Upper lobe of left lung (tissue), 6 donors: ENCODE measurements around the gene NRXN3. TPM values are rescaled to one million over a fixed set of nuclear protein-coding genes. Genes with fewer than 3 reads are reported as not detected.

Experiments used
- ATAC-seq, 2 donors: fragments of 200-7000 bp; cut with Tn5 transposase; one replicate each; pipeline ENCODE4 v1.9.1; 2022; ENCODE audit warnings: mild to moderate bottlenecking in 2 of 2, moderate library complexity in 2 of 2; ENCODE audit not compliant: low FRiP score in 2 of 2
- DNase-seq, 2 donors: peaks; one replicate each; pipeline ENCODE4 v3.0.0-alpha.2; 2019 to 2020
- H3K27ac ChIP-seq, 4 donors: fragments of 200-600 bp; sonication (generic); one replicate each; pipeline ENCODE4 v1.5.1; 2016 to 2019
- H3K27me3 ChIP-seq, 4 donors: fragments of 200-600 bp; sonication (generic); one replicate each; pipeline ENCODE4 v1.5.1; 2017 to 2019
- H3K36me3 ChIP-seq, 4 donors: fragments of 200-600 bp; sonication (generic); one replicate each; pipeline ENCODE4 v1.5.1; 2016 to 2019
- H3K4me1 ChIP-seq, 4 donors: fragments of 200-600 bp; sonication (generic); one replicate each; pipeline ENCODE4 v1.5.1; 2018 to 2019
- H3K4me3 ChIP-seq, 4 donors: fragments of 200-600 bp; sonication (generic); one replicate each; pipeline ENCODE4 v1.5.1; 2017 to 2019; ENCODE audit warnings: mild to moderate bottlenecking in 2 of 4, moderate library complexity in 1 of 4
- H3K9me3 ChIP-seq, 4 donors: fragments of 200-600 bp; sonication (generic); one replicate each; pipeline ENCODE4 v1.5.1; 2018 to 2019
- EP300 ChIP-seq, 4 donors: sonication (generic); formaldehyde crosslinking; IDR thresholded peaks; one replicate each; pipeline ENCODE4 v1.5.1; 2017; ENCODE audit warnings: antibody characterized with exemption in 4 of 4, control low read depth in 2 of 4
- POLR2A ChIP-seq, 4 donors: fragments of 450-650 bp; IDR thresholded peaks; one replicate each; pipeline ENCODE4 v1.5.1; 2016 to 2017; ENCODE audit warnings: antibody characterized with exemption in 4 of 4, mild to moderate bottlenecking in 2 of 4
- POLR2AphosphoS5 ChIP-seq, 2 donors: sonication (generic); formaldehyde crosslinking; IDR thresholded peaks; one replicate each; pipeline ENCODE4 v1.5.1; 2017; ENCODE audit warnings: antibody characterized with exemption in 2 of 2
- whole genome bisulfite sequencing, 2 donors: methylation state at CpG; one replicate each; pipeline ENCODE4 v1.1.5; 2017 to 2018; 5-methylcytosine and 5-hydroxymethylcytosine counted together
- total RNA-seq, 6 donors: library from RNA; depleted of rRNA in 4 of 6; stranded (reverse); fragments of >200 nt in 4 of 6; gene quantifications; one replicate each; pipeline versions ENCODE4 v1.1.0 to v1.2.1, GENCODE V29; 2016 to 2021
- TF ChIP-seq, protein P1 (sequence below), 6 experiments: fragments of 450-650 bp in 4 of 6; fragments of 200-600 bp in 2 of 6; sonication (generic) in 2 of 6; IDR thresholded peaks; one replicate each; pipeline ENCODE4 v1.5.1; 2016 to 2019; ENCODE audit warnings: antibody characterized with exemption in 6 of 6
- donor health status: DM: no; HTN: no; CAD: no; lungs with moderate emphysema.
- donor health status: DM: no; HTN: yes; CAD: no; lungs with severe emphysema.

NRXN3 gene
- total RNA-seq, 6 donors from 2014 or later: 4.4 to 14.9 (median 7.2) TPM

DNA sequence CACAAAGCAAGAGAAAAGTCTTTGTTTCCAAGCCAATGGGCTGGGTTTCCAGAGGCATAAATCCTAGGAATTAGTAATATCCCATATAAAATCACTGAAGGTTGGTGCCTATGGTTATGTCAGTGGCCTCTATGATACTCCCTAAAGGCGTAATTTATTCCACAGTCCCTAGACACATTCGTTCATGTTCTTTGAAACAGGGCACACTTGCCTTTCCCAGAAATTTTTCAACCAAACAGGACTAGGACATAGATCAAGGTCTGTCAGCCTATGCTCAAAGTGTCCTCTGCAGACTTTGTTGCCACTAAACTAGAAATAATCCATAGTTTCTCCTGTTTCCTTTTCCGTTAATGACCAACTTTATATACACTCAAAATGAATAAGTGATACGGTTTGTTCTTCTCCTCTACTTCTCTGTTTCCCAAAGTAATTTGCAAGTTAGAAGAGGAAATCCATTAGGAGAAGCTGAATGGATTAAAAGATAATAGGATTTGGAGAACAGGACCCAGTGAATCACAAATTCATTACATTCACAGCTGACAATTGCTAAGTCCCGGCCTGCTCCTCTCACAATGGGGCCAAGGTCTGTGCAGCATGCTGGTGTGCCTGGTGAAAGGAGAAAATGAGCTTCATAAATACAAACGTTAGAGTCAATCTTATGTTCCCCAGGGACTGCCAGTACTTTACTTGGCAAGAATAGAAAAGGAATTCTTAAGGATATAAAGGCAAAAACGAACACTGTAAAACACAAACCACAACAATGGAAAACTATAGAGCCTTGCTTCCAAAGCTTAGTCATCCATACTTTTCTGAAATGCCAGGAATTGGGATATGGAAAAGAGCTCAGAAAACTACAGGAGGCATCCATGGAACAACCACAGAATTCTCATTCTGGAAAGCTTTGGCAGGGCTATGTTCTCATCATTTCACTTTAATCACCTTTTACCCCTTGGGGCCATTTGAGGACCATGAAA is 966.2 kb downstream of the NRXN3 start:
- Histone ChIP-seq H3K4me1 (no peaks in the 10 kb centered on the region), H3K4me3 (no peak overlapping the region), H3K36me3 (no peaks in the 10 kb centered on the region), H3K9me3 (no peaks in the 10 kb centered on the region), H3K27ac (no peak overlapping the region), H3K27me3 (no peaks in the 10 kb centered on the region)
- no peak for ATAC-seq
- 77 to 82% methylated on average over 7 of the region's 7 CpGs for WGBS, 2 donors
- TF ChIP-seq EP300 (IDR thresholded peaks at IDR 0.05) (no peak), POLR2A (IDR thresholded peaks at IDR 0.05) (no peak)
- TF ChIP-seq, protein P1, sequence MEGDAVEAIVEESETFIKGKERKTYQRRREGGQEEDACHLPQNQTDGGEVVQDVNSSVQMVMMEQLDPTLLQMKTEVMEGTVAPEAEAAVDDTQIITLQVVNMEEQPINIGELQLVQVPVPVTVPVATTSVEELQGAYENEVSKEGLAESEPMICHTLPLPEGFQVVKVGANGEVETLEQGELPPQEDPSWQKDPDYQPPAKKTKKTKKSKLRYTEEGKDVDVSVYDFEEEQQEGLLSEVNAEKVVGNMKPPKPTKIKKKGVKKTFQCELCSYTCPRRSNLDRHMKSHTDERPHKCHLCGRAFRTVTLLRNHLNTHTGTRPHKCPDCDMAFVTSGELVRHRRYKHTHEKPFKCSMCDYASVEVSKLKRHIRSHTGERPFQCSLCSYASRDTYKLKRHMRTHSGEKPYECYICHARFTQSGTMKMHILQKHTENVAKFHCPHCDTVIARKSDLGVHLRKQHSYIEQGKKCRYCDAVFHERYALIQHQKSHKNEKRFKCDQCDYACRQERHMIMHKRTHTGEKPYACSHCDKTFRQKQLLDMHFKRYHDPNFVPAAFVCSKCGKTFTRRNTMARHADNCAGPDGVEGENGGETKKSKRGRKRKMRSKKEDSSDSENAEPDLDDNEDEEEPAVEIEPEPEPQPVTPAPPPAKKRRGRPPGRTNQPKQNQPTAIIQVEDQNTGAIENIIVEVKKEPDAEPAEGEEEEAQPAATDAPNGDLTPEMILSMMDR (IDR thresholded peaks at IDR 0.05): no peak
- no peak for DNase-seq

DNA sequence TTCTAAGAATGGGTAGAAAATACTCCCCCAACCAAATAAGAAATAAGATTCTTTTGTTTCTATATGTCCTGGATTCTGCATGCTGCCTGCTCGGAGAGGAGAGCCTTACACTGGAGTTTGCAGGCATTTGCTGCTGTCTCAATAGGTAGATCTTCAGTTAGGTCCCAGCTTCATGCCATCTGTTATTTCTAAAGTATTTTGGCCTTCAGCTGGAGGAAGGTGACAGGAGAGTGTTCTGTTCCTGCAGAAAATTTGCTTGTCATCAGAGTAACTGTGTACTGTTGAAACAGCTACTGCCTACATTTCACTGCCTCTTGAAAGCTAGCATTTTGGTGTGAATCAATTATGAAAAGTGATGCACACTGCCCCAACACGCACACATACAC is 966.9 kb downstream of the NRXN3 start:
- Histone ChIP-seq H3K4me3 (no peak overlapping the region), H3K9me3 (no peaks in the 10 kb centered on the region), H3K27ac (no peak overlapping the region), H3K27me3 (no peaks in the 10 kb centered on the region), H3K4me1 (no peaks in the 10 kb centered on the region), H3K36me3 (no peaks in the 10 kb centered on the region)
- no peak for ATAC-seq
- TF ChIP-seq POLR2A (IDR thresholded peaks at IDR 0.05): no peak
- no peak for TF ChIP-seq EP300 (IDR thresholded peaks at IDR 0.05)
- TF ChIP-seq, protein P1 (IDR thresholded peaks at IDR 0.05): no peak
- TF ChIP-seq POLR2AphosphoS5 (IDR thresholded peaks at IDR 0.05): no peak
- DNase-seq: no peak
- WGBS, 2 donors: 87 to 95% methylated on average over 2 of the region's 2 CpGs

DNA sequence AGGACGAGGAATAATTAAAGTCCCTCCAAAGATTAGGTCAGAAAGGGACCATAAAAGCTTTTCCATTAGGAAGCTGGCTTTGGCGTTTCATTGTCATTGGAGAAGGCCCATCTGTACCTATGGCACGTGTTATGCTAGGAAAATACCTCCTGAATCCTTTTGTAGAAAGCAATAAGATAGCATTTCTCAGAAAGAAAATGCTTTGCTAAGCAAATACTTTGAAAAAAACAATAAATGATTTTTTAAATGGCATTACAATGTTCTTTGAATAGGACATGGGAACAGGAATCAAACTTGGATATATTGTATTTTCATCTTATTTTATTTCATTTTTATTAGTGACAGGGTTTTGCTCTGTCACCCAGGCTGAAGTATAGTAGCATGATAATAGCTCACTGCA is 967.7 kb downstream of the NRXN3 start:
- no peak overlapping the region for H3K27ac ChIP-seq
- TF ChIP-seq EP300 (IDR thresholded peaks at IDR 0.05) (no peak), POLR2A (IDR thresholded peaks at IDR 0.05) (no peak), POLR2AphosphoS5 (IDR thresholded peaks at IDR 0.05) (no peak)
- TF ChIP-seq, protein P1 (IDR thresholded peaks at IDR 0.05): no peak
- no peaks in the 10 kb centered on the region for H3K27me3 ChIP-seq
- ATAC-seq (no peak), DNase-seq (no peak)
- WGBS, 2 donors: 72 to 78% methylated on average over 3 of the region's 3 CpGs
- no peaks in the 10 kb centered on the region for H3K9me3 ChIP-seq
- H3K36me3 ChIP-seq: no peaks in the 10 kb centered on the region
- no peak overlapping the region for H3K4me3 ChIP-seq
- no peaks in the 10 kb centered on the region for H3K4me1 ChIP-seq

DNA sequence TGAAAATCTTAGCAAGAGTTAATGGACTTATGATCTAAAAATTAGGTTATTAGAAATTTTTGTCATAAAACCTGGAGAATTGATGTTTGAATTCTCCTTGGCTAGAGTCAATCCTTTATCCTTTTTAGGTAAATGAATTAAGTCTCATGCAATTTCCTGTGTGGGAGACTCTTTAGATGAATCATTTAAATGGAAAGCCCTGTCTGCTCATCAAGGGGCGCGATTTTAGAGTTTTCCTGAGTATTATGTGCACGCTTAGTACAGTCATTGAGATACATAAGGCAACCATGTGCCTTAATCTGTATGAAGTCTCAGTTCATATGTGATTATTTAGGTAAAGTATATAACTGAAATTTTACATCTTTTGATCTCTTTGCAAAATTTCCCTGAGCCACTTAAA is 974.7 kb downstream of the NRXN3 start:
- no peak for TF ChIP-seq POLR2A (IDR thresholded peaks at IDR 0.05)
- H3K9me3 ChIP-seq: no peaks in the 10 kb centered on the region
- DNase-seq: no peak
- WGBS, 2 donors: 78 to 86% methylated on average over 3 of the region's 3 CpGs
- no peak for ATAC-seq
- H3K4me1 ChIP-seq: no peaks in the 10 kb centered on the region
- no peaks in the 10 kb centered on the region for H3K36me3 ChIP-seq
- no peak overlapping the region for H3K4me3 ChIP-seq
- H3K27ac ChIP-seq: no peak overlapping the region
- no peaks in the 10 kb centered on the region for H3K27me3 ChIP-seq

DNA sequence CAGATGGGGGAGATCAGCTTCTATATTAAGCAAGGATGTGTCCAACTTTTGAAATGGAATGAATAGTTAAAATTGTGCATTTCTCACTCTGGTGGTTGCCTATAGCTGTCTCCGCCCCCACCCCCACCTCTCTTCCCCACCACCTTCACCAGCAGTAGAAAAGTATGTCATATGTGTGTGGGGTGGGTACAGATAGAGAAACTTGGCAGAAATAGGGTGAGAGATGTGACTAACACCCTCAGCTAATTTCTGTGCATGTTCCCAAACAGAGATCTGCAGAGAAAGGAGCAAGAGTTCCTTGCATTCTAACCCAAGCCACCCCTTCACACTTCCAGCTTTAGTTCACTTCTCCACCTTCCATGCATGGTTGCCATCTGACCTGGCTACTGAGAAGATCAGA is 980.1 kb downstream of the NRXN3 start:
- Histone ChIP-seq H3K27ac (no peak overlapping the region), H3K4me3 (no peak overlapping the region), H3K36me3 (no peaks in the 10 kb centered on the region), H3K4me1 (no peaks in the 10 kb centered on the region), H3K27me3 (no peaks in the 10 kb centered on the region), H3K9me3 (no peaks in the 10 kb centered on the region)
- TF ChIP-seq POLR2A (IDR thresholded peaks at IDR 0.05) (no peak), EP300 (IDR thresholded peaks at IDR 0.05) (no peak), POLR2AphosphoS5 (IDR thresholded peaks at IDR 0.05) (no peak)
- TF ChIP-seq, protein P1 (IDR thresholded peaks at IDR 0.05): no peak
- ATAC-seq (no peak), DNase-seq (no peak)
- WGBS, 2 donors: 79 to 80% methylated on average over 1 of the region's 1 CpG
